ENCODE data around the gene MIS18BP1.

- no peak for TF ChIP-seq CTCF (IDR thresholded peaks at IDR 0.05)
- no peak for TF ChIP-seq POLR2A (IDR thresholded peaks at IDR 0.05)
- no peak for TF ChIP-seq POLR2AphosphoS5 (IDR thresholded peaks at IDR 0.05)
Measured at GRCh38 chr14:45298423-45299117, 45.6 kb upstream of the MIS18BP1 start.

Measured in sigmoid colon (tissue), 4 donors.